Epithelial cell of proximal tubule (primary cell): ENCODE data around the gene PDS5B. TPM values are rescaled to one million over a fixed set of nuclear protein-coding genes. Genes with fewer than 3 reads are reported as not detected.
"Not testable (repeated sequence)": the region's sequence is repeated elsewhere in the genome, so short reads cannot be mapped to it uniquely, and the experiment has no call there.

Experiments
- DNase-seq: peaks from one replicate; pipeline ENCODE4 v3.0.0-alpha.2; 2011; ENCODE audit warnings: low read depth
- H3K4me3 ChIP-seq: 2 replicates; pipeline ENCODE4 v1.5.1; 2011; ENCODE audit warnings: low read depth, mild to moderate bottlenecking, low read length
- total RNA-seq: library from RNA; depleted of rRNA; stranded (reverse); fragments of >200 nt; gene quantifications from 2 replicates; pipeline ENCODE4 v1.2.3, GENCODE V29; 2015
- TF ChIP-seq, protein P1 (sequence below): conservative IDR thresholded peaks from 2 replicates; pipeline ENCODE4 v1.5.1; 2012; ENCODE audit warnings: low read depth, mild to moderate bottlenecking, low read length

The PDS5B gene
- total RNA-seq, 1 donor from 2014 or later: 13.9 TPM

DNA sequence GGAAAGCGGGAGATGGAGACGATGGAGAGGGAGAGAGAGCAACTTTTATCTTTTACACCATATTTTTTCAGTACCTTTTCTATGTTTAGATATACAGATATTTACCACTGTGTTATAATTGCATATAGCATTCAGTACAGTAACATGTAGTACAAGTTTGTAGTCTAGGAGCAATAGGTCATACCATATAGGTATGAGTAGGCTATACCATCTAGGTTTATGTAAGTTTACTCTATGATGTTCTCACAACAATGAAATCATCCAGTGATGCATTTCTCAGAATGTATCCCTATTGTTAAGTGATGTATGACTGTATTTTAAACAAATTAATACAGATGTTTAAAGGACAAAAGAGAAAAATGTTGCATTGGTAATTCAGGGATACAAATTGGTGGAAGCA lies 136.1 kb downstream of the PDS5B start:
- no peak for DNase-seq
- TF ChIP-seq, protein P1, sequence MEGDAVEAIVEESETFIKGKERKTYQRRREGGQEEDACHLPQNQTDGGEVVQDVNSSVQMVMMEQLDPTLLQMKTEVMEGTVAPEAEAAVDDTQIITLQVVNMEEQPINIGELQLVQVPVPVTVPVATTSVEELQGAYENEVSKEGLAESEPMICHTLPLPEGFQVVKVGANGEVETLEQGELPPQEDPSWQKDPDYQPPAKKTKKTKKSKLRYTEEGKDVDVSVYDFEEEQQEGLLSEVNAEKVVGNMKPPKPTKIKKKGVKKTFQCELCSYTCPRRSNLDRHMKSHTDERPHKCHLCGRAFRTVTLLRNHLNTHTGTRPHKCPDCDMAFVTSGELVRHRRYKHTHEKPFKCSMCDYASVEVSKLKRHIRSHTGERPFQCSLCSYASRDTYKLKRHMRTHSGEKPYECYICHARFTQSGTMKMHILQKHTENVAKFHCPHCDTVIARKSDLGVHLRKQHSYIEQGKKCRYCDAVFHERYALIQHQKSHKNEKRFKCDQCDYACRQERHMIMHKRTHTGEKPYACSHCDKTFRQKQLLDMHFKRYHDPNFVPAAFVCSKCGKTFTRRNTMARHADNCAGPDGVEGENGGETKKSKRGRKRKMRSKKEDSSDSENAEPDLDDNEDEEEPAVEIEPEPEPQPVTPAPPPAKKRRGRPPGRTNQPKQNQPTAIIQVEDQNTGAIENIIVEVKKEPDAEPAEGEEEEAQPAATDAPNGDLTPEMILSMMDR: no peak
- H3K4me3 ChIP-seq: no peak overlapping the region

DNA sequence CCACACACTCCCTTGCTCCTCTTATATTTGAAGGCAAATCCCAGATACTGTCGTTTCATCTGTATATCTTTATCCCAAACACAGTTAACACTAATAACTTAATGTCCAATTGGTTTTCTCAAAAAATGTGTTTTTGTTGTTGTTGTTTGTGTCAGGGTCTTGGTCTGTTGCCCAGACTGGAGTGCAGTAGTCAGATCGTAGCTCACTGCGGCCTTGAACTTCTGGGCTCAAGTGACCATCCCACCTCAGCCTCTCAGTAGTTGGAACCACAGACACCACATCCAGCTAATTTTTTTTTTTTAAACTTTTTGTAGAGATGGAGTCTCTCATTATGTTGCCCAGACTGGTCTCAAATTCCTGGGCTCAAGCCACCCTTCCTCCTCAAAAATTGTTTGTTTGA lies 137.7 kb downstream of the PDS5B start:
- H3K4me3 ChIP-seq: no peak overlapping the region
- TF ChIP-seq, protein P1: no peak
- DNase-seq: no peak

GRCh38 chr13:32726374-32727037 lies 140.3 kb downstream of the PDS5B start:
- TF ChIP-seq, protein P1: no peak
- H3K4me3 ChIP-seq: no peak overlapping the region
- no peak for DNase-seq

DNA sequence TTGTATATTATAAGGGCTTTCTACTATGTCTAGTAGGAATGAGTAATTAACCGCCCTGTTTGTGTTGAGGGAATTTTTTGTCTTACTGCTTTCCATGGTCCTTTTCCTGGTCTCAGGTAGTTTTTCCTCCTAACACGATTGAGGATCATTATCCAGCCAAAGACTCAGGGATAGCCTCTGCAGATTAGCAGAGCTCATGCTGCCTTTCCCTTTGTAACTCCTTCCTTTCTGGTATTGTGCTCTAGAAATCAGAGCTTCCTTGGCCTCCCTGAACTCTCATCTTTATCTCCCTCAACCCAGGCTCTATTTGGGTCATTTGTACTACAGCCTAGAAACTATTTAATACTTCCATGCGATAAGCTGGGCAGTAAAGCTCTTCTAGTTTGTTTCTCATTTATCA lies 142.1 kb downstream of the PDS5B start:
- H3K4me3 ChIP-seq: no peak overlapping the region
- TF ChIP-seq, protein P1: no peak
- no peak for DNase-seq

DNA sequence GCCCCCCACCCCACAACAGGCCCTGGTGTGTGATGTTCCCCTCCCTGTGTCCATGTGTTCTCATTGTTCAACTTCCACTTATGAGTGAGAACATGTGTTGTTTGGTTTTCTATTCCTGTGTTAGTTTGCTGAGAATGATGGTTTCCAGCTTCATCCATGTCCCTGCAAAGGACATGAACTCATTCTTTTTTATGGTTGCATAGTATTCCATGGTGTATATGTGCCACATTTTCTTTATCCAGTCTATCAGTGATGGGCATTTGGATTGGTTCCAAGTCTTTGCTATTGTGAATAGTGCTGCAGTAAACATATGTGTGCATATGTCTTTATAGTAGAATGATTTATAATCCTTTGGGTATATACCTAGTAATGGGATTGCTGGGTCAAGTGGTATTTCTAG lies 142.8 kb downstream of the PDS5B start:
- H3K4me3 ChIP-seq: not testable (repeated sequence)

GRCh38 chr13:32731074-32731473 lies 144.8 kb downstream of the PDS5B start:
- DNase-seq: no peak
- TF ChIP-seq, protein P1: no peak

More for the DNA sequence above, 142.8 kb downstream of the PDS5B start:
- DNase-seq: not testable (repeated sequence)

GRCh38 chr13:32731576-32731975 lies 145.3 kb downstream of the PDS5B start:
- no peak overlapping the region for H3K4me3 ChIP-seq
- no peak for DNase-seq
- TF ChIP-seq, protein P1: no peak

More at GRCh38 chr13:32731074-32731473, 144.8 kb downstream of the PDS5B start:
- no peak overlapping the region for H3K4me3 ChIP-seq
